Testis (tissue), 3 donors: ENCODE data around the gene CHST12. TPM values are rescaled to one million over a fixed set of nuclear protein-coding genes. Genes with fewer than 3 reads are reported as not detected.

Experiments used
- DNase-seq: peaks from one replicate; pipeline ENCODE4 v3.0.0-alpha.2; 2019
- H3K27ac ChIP-seq, 2 donors: fragments of 200-600 bp; sonication (generic); one replicate each; pipeline ENCODE4 v1.5.1; 2019
- H3K27me3 ChIP-seq: fragments of 200-600 bp; sonication (generic); one replicate; pipeline ENCODE4 v1.5.1; 2019
- H3K36me3 ChIP-seq: fragments of 200-600 bp; sonication (generic); one replicate; pipeline ENCODE4 v1.5.1; 2017; ENCODE audit warnings: low read depth; ENCODE audit errors: missing control alignments
- H3K4me1 ChIP-seq: fragments of 200-600 bp; sonication (generic); one replicate; pipeline ENCODE4 v1.5.1; 2019
- H3K4me3 ChIP-seq, 2 donors: fragments of 200-600 bp; sonication (generic); one replicate each; pipeline ENCODE4 v1.5.1; 2017 to 2019
- H3K9me3 ChIP-seq: fragments of 200-600 bp; sonication (generic); one replicate; pipeline ENCODE4 v1.5.1; 2017
- POLR2A ChIP-seq: fragments of 450-650 bp; IDR thresholded peaks from one replicate; pipeline ENCODE4 v1.6.1; 2017; ENCODE audit warnings: antibody characterized with exemption, mild to moderate bottlenecking, moderate library complexity
- WGBS, 2 donors: methylation state at CpG; one replicate each; pipeline ENCODE4 v1.1.5; 2018; 5-methylcytosine and 5-hydroxymethylcytosine counted together
- intact Hi-C: fragments of 100-400 bp; cut with DNase I; formaldehyde crosslinking; loops from one replicate; pipeline ENCODE4 v1.15.1; 2023; ENCODE audit warnings: low total_unique reads
- polyA plus RNA-seq: library from polyadenylated mRNA; stranded (reverse); fragments of 350-450 nt; fragmentation: Illumina TruSeq; extraction: RNeasy Lipid Tissue Mini Kit (QIAGEN cat#74804); gene quantifications from one replicate; pipeline ENCODE4 v1.2.3, GENCODE V29; 2014; ENCODE audit warnings: low read depth, low replicate concordance; ENCODE audit not compliant: insufficient read depth
- total RNA-seq, 2 donors: library from RNA; depleted of rRNA; stranded (reverse); fragments of >200 nt; gene quantifications; one replicate each; pipeline ENCODE4 v1.2.3, GENCODE V29; 2016
- TF ChIP-seq, protein P1 (sequence below), 3 experiments: fragments of 450-650 bp in 2 of 3; fragments of 200-600 bp in 1 of 3; sonication (generic) in 1 of 3; IDR thresholded peaks; one replicate each; pipeline ENCODE4 v1.5.1; 2016 to 2019; ENCODE audit warnings: antibody characterized with exemption in 3 of 3, mild to moderate bottlenecking in 2 of 3, moderate library complexity in 1 of 3

CHST12 gene
- total and polyA plus RNA-seq, 3 donors from 2014 or later, result 15.3 to 42.1 (median 42.0) TPM

DNA sequence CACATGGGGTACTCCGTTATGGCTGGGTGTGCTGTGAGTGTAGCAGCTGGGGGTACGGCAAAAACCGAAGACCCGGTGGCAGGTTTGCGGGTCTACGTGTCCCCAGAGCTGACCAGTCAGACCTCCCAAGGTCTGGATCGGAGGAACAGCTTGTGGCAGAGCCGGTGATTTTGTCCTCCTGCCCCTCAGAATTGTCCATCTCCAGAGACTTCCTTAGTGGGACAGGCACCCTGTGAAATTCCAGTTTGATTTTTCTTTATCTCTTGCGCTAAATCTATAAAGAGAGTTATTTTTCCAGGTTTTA is 47.8 kb upstream of the CHST12 start:
- Histone ChIP-seq H3K36me3 (no peaks in the 10 kb centered on the region), H3K4me3 (peak overlapping the region; percentile 98 to 99), H3K4me1 (peaks cover 37% of the 10 kb centered on the region), H3K27me3 (no peaks in the 10 kb centered on the region), H3K9me3 (no peaks in the 10 kb centered on the region), H3K27ac (peak overlapping the region; percentile 37 to 100)
- intact Hi-C loops, result no loop called here
- no peak for DNase-seq
- 3% methylated on average over 8 to 9 of the region's 9 CpGs for WGBS, 2 donors
- TF ChIP-seq, protein P1, sequence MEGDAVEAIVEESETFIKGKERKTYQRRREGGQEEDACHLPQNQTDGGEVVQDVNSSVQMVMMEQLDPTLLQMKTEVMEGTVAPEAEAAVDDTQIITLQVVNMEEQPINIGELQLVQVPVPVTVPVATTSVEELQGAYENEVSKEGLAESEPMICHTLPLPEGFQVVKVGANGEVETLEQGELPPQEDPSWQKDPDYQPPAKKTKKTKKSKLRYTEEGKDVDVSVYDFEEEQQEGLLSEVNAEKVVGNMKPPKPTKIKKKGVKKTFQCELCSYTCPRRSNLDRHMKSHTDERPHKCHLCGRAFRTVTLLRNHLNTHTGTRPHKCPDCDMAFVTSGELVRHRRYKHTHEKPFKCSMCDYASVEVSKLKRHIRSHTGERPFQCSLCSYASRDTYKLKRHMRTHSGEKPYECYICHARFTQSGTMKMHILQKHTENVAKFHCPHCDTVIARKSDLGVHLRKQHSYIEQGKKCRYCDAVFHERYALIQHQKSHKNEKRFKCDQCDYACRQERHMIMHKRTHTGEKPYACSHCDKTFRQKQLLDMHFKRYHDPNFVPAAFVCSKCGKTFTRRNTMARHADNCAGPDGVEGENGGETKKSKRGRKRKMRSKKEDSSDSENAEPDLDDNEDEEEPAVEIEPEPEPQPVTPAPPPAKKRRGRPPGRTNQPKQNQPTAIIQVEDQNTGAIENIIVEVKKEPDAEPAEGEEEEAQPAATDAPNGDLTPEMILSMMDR (IDR thresholded peaks at IDR 0.05), result no peak
- no peak for TF ChIP-seq POLR2A

DNA sequence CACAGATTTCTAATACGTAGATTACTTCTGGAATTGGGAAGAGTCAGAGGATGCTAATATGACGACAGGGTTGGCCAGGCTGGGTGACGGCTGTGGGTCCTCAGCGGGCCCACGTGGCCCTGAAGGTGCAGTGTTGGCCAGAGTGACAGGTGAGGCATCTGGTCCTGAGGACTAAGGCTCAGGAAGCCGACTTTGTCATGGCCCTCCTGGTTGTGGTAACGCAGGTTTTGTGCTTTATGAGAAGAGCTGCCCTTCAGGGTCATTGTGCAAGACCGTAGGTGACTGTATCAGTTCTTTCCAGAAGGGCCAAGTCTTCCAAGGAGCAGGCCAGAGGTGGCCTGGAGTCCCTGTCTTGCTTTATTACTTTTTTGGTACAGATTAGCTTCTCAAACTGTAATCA is 46.2 kb upstream of the CHST12 start:
- WGBS, 2 donors, result 61 to 74% methylated on average over 8 of the region's 8 CpGs
- Histone ChIP-seq H3K9me3 (no peaks in the 10 kb centered on the region), H3K4me1 (peaks cover 43% of the 10 kb centered on the region), H3K27ac (no peak overlapping the region), H3K36me3 (no peaks in the 10 kb centered on the region), H3K27me3 (no peaks in the 10 kb centered on the region), H3K4me3 (no peak overlapping the region)
- intact Hi-C loops, result no loop called here
- no peak for DNase-seq
- TF ChIP-seq, protein P1 (IDR thresholded peaks at IDR 0.05), result no peak
- no peak for TF ChIP-seq POLR2A

DNA sequence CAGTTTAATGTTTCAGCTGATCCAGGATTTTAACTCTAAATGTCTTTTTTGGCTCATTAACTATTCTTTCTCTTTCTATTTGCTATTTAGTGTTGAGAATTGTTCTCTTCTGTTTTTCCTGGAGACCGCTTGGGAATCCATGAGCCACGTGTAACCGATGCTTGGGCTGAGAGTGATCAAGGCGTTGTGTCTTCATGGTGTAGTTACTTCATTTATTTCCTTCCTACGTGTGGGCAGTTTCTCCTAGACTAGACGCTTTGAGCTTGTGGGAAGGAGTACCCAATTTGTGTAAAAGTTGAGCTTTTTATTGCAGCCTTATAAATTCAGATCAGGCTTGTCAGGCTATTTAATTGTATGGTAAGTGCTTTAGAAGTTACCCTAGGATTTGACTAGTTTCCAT is 45.8 kb upstream of the CHST12 start:
- peaks cover 43% of the 10 kb centered on the region for H3K4me1 ChIP-seq
- DNase-seq, result no peak
- intact Hi-C loops, result no loop called here
- no peaks in the 10 kb centered on the region for H3K9me3 ChIP-seq
- no peak for TF ChIP-seq POLR2A
- TF ChIP-seq, protein P1 (IDR thresholded peaks at IDR 0.05), result no peak
- WGBS, 2 donors, result 66 to 69% methylated on average over 6 of the region's 6 CpGs
- no peaks in the 10 kb centered on the region for H3K36me3 ChIP-seq
- no peak overlapping the region for H3K27ac ChIP-seq
- H3K27me3 ChIP-seq, result no peaks in the 10 kb centered on the region
- H3K4me3 ChIP-seq, result no peak overlapping the region

DNA sequence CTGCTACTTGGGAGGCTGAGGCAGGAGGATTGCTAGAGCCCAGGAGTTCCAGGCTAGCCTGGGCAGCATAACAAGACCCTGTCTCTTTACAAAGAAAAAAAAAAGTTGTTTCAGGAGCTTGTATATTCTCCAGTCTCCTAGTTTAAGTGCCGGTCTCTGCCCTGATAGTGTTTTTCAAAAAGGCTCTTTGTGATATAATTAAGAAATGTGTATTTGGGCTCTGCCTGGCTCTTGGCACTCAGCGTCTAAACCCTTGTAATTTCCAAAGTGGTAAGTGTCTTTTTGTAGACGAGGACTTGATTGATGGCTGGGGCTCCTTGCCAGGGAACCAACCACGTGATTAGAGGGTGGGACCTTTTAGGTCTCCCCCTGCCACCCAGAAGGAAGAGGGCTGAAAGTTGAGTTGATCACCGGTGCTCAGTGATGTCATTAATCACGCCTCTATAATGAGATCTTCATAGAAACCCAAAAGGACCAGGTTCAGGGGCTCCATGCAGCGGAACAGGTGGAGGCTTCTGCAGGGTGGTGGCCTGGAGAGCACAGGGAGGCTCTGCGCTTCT is 44.4 kb upstream of the CHST12 start:
- Histone ChIP-seq H3K9me3 (no peaks in the 10 kb centered on the region), H3K36me3 (no peaks in the 10 kb centered on the region), H3K27me3 (no peaks in the 10 kb centered on the region), H3K4me3 (no peak overlapping the region), H3K27ac (peak overlapping the region; percentile 47 to 56), H3K4me1 (peaks cover 39% of the 10 kb centered on the region)
- intact Hi-C loops, result no loop called here
- WGBS, 2 donors, result 66 to 75% methylated on average over 7 to 8 of the region's 8 CpGs
- DNase-seq, result no peak
- no peak for TF ChIP-seq POLR2A
- TF ChIP-seq, protein P1 (IDR thresholded peaks at IDR 0.05), result no peak

DNA sequence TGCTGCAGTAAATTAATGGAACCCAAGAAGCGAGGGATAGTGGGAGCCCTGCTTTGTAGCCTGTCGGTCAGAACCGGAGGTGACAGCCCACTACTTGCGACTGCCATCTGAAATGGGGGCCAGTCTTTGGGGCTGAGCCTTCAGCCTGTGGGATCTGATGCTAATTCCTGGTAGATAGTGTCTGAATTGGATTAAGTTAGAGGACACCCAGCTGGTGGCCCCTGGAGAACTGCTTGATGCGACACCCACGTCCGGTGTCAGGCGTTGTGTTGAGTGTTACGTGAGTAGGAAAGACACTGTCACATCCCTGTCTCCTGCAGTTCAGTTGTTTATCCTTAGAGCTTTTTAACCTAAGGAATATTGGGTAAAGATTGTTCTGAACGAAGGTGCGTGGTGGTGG is 43.8 kb upstream of the CHST12 start:
- no peak for DNase-seq
- Histone ChIP-seq H3K27ac (peak overlapping the region; percentile 56 to 65), H3K4me3 (no peak overlapping the region), H3K9me3 (no peaks in the 10 kb centered on the region), H3K27me3 (no peaks in the 10 kb centered on the region), H3K36me3 (no peaks in the 10 kb centered on the region), H3K4me1 (peaks cover 39% of the 10 kb centered on the region)
- intact Hi-C loops, result no loop called here
- TF ChIP-seq, protein P1 (IDR thresholded peaks at IDR 0.05), result no peak
- TF ChIP-seq POLR2A, result no peak
- WGBS, 2 donors, result 84 to 91% methylated on average over 11 of the region's 11 CpGs
